Endothelial cell of umbilical vein (primary cell): Measurements from ENCODE around the gene GRIN3B. TPM values are rescaled to one million over a fixed set of nuclear protein-coding genes. Genes with fewer than 3 reads are reported as not detected.

Experiments
- BruUV-seq: library from RNA; stranded (reverse); fragments of 400-500 nt; replicated peaks from 2 replicates; lab custom pipeline; 2021; lab: Mats Ljungman, UMichigan
- CTCF ChIA-PET: fragments of 300-600, 350-600 bp; sonication (Branson Sonifier 250); formaldehyde crosslinking; loops from one replicate; lab custom pipeline; 2021; ENCODE audit warnings: antibody characterized with exemption, inconsistent platforms; lab: Charles Lee
- POLR2A ChIA-PET: fragments of 300-600, 350-600 bp; sonication (Branson Sonifier 250); formaldehyde crosslinking; loops from one replicate; lab custom pipeline; 2021; ENCODE audit warnings: antibody characterized with exemption, inconsistent platforms; lab: Charles Lee
- DNase-seq: peaks from one replicate; pipeline ENCODE4 v3.0.0-alpha.2; 2011; ENCODE audit warnings: low read depth, low spot score
- FAIRE-seq: peaks from 2 replicates; lab custom pipeline; 2011; peaks lifted over from hg19 to GRCh38; lab: Jason Lieb, UNC
- H2AFZ ChIP-seq: 2 replicates; pipeline ENCODE4 v1.6.0; 2012; ENCODE audit warnings: low read depth, low read length, control low read depth, inconsistent platforms
- H3K27ac ChIP-seq: 2 replicates; pipeline ENCODE4 v1.5.1; 2011; ENCODE audit warnings: low read depth, mild to moderate bottlenecking, control low read depth, low read length, moderate library complexity; ENCODE audit not compliant: insufficient read depth
- H3K27me3 ChIP-seq, 2 experiments: 2 replicates each; pipeline versions ENCODE4 v1.6.0 to v1.6.1; 2011; ENCODE audit warnings: low read length in 2 of 2, mixed read lengths in 1 of 2; ENCODE audit not compliant: control insufficient read depth in 2 of 2, insufficient read depth in 2 of 2
- H3K36me3 ChIP-seq, 2 experiments: 2 replicates in 1 of 2; 3 replicates in 1 of 2; pipeline ENCODE4 v1.5.1; 2011; ENCODE audit warnings: low read length in 2 of 2, mild to moderate bottlenecking in 1 of 2, moderate library complexity in 1 of 2; ENCODE audit not compliant: control insufficient read depth in 2 of 2, insufficient read depth in 2 of 2; ENCODE audit errors: extremely low read depth in 1 of 2
- H3K4me1 ChIP-seq: 3 replicates; pipeline ENCODE4 v1.5.1; 2011; ENCODE audit warnings: mild to moderate bottlenecking, low read length; ENCODE audit not compliant: control insufficient read depth, insufficient read depth; ENCODE audit errors: extremely low read depth
- H3K4me2 ChIP-seq: 2 replicates; pipeline ENCODE4 v1.6.1; 2011; ENCODE audit warnings: low read length, control low read depth, mixed read lengths; ENCODE audit not compliant: insufficient read depth
- H3K4me3 ChIP-seq, 3 experiments: fragments of 200-600 bp in 1 of 3; sonication (generic), shearing (Covaris generic) in 1 of 3; replicated peaks in 1 of 3; 2 replicates each; pipeline ENCODE4 v1.5.1; 2011 to 2016; ENCODE audit warnings: control low read depth in 3 of 3, low read length in 3 of 3, mild to moderate bottlenecking in 2 of 3, inconsistent platforms in 1 of 3, low read depth in 1 of 3, moderate library complexity in 1 of 3; ENCODE audit not compliant: insufficient read depth in 1 of 3
- H3K79me2 ChIP-seq: 2 replicates; pipeline ENCODE4 v1.6.0; 2012; ENCODE audit warnings: low read length, inconsistent platforms; ENCODE audit not compliant: control insufficient read depth, insufficient read depth
- H3K9ac ChIP-seq: replicated peaks from 2 replicates; pipeline ENCODE3; 2011; ENCODE audit warnings: low read length, control low read depth; ENCODE audit not compliant: insufficient read depth; ENCODE audit errors: extremely low read depth
- H3K9me1 ChIP-seq: replicated peaks from 3 replicates; pipeline ENCODE4 v1.6.0; 2011; ENCODE audit warnings: mild to moderate bottlenecking, low read length; ENCODE audit not compliant: control insufficient read depth, insufficient read depth; ENCODE audit errors: extremely low read depth
- H3K9me3 ChIP-seq: replicated peaks from 2 replicates; pipeline ENCODE4 v1.5.1; 2012; ENCODE audit warnings: low read length, inconsistent platforms; ENCODE audit not compliant: control insufficient read depth, insufficient read depth
- H4K20me1 ChIP-seq: replicated peaks from 2 replicates; pipeline ENCODE3; 2011; ENCODE audit warnings: mild to moderate bottlenecking, low read length; ENCODE audit not compliant: control insufficient read depth, insufficient read depth; ENCODE audit errors: extremely low read depth
- EZH2 ChIP-seq: IDR thresholded peaks from 2 replicates; pipeline ENCODE4 v1.6.1; 2012; ENCODE audit warnings: borderline replicate concordance, low read depth, mild to moderate bottlenecking, moderate library complexity, low read length, inconsistent platforms; ENCODE audit not compliant: severe bottlenecking
- FOS ChIP-seq: IDR thresholded peaks from 2 replicates; pipeline ENCODE4 v1.6.1; 2011; ENCODE audit warnings: mild to moderate bottlenecking, low read length, moderate library complexity, borderline replicate concordance; ENCODE audit not compliant: insufficient read depth
- GATA2 ChIP-seq: IDR thresholded peaks from 2 replicates; pipeline ENCODE4 v1.7.0; 2011; ENCODE audit warnings: low read depth, mild to moderate bottlenecking, moderate library complexity, mixed read lengths, low read length; ENCODE audit not compliant: insufficient read length, insufficient read depth
- JUN ChIP-seq: IDR thresholded peaks from 2 replicates; pipeline ENCODE4 v1.6.1; 2011; ENCODE audit warnings: borderline replicate concordance, low read depth; ENCODE audit not compliant: insufficient read length, insufficient read depth
- MYC ChIP-seq: IDR thresholded peaks from one replicate; pipeline ENCODE4 v1.6.1; 2011; ENCODE audit warnings: mild to moderate bottlenecking, low read depth, low read length
- POLR2A ChIP-seq: IDR thresholded peaks from 2 replicates; pipeline ENCODE4 v1.6.1; 2012; ENCODE audit warnings: low read depth, mild to moderate bottlenecking, control low read depth, low read length
- POLR2AphosphoS5 ChIP-seq: IDR thresholded peaks from 2 replicates; pipeline ENCODE4 v1.6.1; 2012; ENCODE audit warnings: low read depth, mild to moderate bottlenecking, control low read depth, low read length, moderate library complexity; ENCODE audit not compliant: insufficient read depth
- dilution Hi-C: fragments of 300-500 bp; cut with MboI; formaldehyde crosslinking; loops from one replicate; pipeline ENCODE4 v1.15.0; 2019; ENCODE audit warnings: low sequenced_read_pairs; ENCODE audit not compliant: extremely low pct_ligation_motif_present
- intact Hi-C: fragments of 100-400 bp; cut with micrococcal nuclease; formaldehyde crosslinking; loops from one replicate; pipeline ENCODE4 v1.10.0; 2022
- polyA plus RNA-seq, 4 experiments: library from polyadenylated mRNA; depleted of rRNA in 3 of 4; stranded (reverse) in 3 of 4; unstranded in 1 of 4; fragments of >200 nt; gene quantifications; 2 replicates each; pipeline versions ENCODE4 v1.2.1 to v1.2.3, GENCODE V29; 2011 to 2012; ENCODE audit warnings: missing spikeins in 1 of 4
- total RNA-seq: library from RNA; stranded (reverse); gene quantifications from 2 replicates; pipeline ENCODE4 v1.2.3, GENCODE V29; 2021
- TF ChIP-seq, protein P1 (sequence below): IDR thresholded peaks from 2 replicates; pipeline ENCODE4 v1.6.1; 2011; ENCODE audit not compliant: insufficient read depth, insufficient read length
- TF ChIP-seq, protein P2 (sequence below), 2 donors: IDR thresholded peaks; 1 replicate in 1 of 2; 2 replicates in 1 of 2; pipeline ENCODE4 v1.5.1; 2011; ENCODE audit warnings: low read length in 2 of 2, mild to moderate bottlenecking in 2 of 2, moderate library complexity in 2 of 2, control low read depth in 1 of 2, inconsistent platforms in 1 of 2, low read depth in 1 of 2; ENCODE audit not compliant: insufficient read depth in 1 of 2; ENCODE audit errors: extremely low read depth in 1 of 2

The GRIN3B gene
- total and polyA plus RNA-seq, 2 donors (not counting 3 experiments of a cell fraction or from before 2014, with no cell fraction given): 0.43 to 0.82 TPM

DNA sequence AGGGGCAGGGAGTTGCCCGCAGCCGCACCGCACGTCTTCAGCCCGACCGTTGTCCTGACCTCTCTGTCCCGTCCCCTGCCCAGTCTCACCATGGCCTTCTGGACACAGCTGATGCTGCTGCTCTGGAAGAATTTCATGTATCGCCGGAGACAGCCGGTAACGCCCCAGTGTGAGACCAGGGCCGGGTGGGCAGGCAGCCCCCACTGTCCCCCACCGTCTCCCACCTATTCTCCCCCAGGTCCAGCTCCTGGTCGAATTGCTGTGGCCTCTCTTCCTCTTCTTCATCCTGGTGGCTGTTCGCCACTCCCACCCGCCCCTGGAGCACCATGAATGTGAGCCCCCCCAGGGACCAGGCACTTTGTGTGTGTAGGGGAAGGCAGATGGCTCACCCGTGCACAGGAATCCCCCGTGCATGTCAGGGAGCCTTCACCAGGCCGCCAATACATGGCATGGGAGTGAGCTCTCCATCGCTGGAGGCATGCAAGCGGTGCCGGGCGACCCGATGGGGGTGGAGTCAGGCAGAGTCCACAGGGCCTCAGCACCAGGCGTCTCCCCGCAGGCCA is 41.1 kb downstream of the GRIN3B start:
- intact Hi-C loops (loop anchor here (2.0 kb wide), 1 partner anchor 53 kb away; the partner anchor contains the start of gene POLR2E), dilution Hi-C loops (no loop called here)
- H4K20me1 ChIP-seq: no peaks in the 10 kb centered on the region
- no peak overlapping the region for H3K27ac ChIP-seq
- H3K9me1 ChIP-seq: no peaks in the 10 kb centered on the region
- no peak overlapping the region for H2AFZ ChIP-seq
- ChIA-PET CTCF (interaction anchor here (0.7 to 2.7 kb wide), 2 partner anchors 13 to 26 kb away, joined by 3 to 10 read pairs; partner anchors contain the start of gene ARHGAP45), POLR2A (interaction anchor here (0.9 kb wide), 1 partner anchor 15 kb away, joined by 3 read pairs; no protein-coding TSS in a partner anchor)
- FAIRE-seq: no peak
- H3K4me1 ChIP-seq: peaks cover 25% of the 10 kb centered on the region
- BruUV-seq: no TSS peak
- DNase-seq: no peak
- H3K36me3 ChIP-seq: peaks cover under 1 to 4% of the 10 kb centered on the region in 2 experiments
- no peaks in the 10 kb centered on the region for H3K79me2 ChIP-seq
- no peak overlapping the region for H3K9ac ChIP-seq
- H3K4me3 ChIP-seq: no peak overlapping the region
- H3K27me3 ChIP-seq: no peaks in the 10 kb centered on the region
- TF ChIP-seq POLR2A: no peak
- TF ChIP-seq JUN: no peak
- TF ChIP-seq, protein P1, sequence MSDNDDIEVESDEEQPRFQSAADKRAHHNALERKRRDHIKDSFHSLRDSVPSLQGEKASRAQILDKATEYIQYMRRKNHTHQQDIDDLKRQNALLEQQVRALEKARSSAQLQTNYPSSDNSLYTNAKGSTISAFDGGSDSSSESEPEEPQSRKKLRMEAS: no peak
- TF ChIP-seq EZH2: no peak
- TF ChIP-seq, protein P2, sequence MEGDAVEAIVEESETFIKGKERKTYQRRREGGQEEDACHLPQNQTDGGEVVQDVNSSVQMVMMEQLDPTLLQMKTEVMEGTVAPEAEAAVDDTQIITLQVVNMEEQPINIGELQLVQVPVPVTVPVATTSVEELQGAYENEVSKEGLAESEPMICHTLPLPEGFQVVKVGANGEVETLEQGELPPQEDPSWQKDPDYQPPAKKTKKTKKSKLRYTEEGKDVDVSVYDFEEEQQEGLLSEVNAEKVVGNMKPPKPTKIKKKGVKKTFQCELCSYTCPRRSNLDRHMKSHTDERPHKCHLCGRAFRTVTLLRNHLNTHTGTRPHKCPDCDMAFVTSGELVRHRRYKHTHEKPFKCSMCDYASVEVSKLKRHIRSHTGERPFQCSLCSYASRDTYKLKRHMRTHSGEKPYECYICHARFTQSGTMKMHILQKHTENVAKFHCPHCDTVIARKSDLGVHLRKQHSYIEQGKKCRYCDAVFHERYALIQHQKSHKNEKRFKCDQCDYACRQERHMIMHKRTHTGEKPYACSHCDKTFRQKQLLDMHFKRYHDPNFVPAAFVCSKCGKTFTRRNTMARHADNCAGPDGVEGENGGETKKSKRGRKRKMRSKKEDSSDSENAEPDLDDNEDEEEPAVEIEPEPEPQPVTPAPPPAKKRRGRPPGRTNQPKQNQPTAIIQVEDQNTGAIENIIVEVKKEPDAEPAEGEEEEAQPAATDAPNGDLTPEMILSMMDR (IDR thresholded peaks at IDR 0.05; ENCODE audit: extremely low read depth in 1 of 2, insufficient read depth in 1 of 2, low read depth in 1 of 2, low read length in 2 of 2): no peak
- TF ChIP-seq FOS: no peak
- TF ChIP-seq POLR2AphosphoS5: no peak
- TF ChIP-seq GATA2: no peak
- TF ChIP-seq MYC: no peak
- no peaks in the 10 kb centered on the region for H3K9me3 ChIP-seq
- H3K4me2 ChIP-seq: peak overlapping the region; percentile 83
